ENCODE measurements around the gene LRPAP1. TPM values are rescaled to one million over a fixed set of nuclear protein-coding genes. Genes with fewer than 3 reads are reported as not detected.
"Not testable (repeated sequence)": the region's sequence is repeated elsewhere in the genome, so short reads cannot be mapped to it uniquely, and the experiment has no call there.

The LRPAP1 gene
- 125 and 134 TPM in 2 replicates for total RNA-seq
- long read RNA-seq, full-length matches to known transcripts = 448 of 465 reads
- long read RNA-seq, partial matches to known transcripts = 4 of 465 reads
- long read RNA-seq, other reads (novel, unspliced or antisense) = 13 of 465 reads

DNA sequence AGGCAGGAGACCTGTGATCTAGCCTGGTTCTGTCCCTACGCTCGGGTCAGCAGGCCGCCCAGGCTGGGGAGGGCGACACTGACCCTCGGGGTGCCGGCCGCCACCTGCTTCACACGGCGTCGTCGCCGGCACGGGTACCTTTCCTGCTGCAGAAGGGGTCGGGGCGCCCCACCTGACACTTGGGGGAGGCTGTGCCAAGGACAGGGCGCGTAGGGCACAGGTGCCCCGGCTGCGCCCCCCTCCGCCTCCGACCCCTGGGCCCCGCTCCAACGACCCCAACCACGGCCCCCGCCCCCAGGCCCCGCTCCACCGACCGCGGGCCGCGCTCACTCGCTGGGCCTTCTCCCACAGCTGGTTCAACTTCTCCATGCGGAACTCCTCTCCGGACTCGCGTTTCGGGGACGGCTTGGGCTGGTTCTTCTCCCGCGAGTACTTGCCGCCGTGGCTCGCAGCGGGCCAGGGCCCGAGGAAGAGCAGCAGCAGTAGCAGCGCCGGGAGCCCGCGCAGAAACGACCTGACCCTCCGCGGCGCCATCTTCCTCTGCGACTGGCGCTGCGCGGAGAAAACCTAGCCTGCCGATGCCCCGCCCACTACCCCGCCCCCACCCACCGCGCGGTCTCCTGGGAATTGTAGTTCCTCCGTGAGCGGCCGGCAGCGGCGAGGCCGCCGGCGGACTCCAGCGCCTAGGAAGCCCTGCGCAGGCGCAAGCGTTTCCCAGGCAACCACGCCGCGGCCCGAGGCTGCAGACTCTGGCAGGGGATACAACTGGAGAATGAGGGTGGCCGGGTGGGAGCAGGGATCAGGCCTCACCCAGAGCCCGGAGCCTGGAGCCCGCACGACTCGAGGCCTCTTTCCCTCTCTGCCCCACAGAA is at the start of gene LRPAP1:
Gene LRPAP1, minus strand, starts transcription at position 544 of the 872 bp plus-strand sequence. Its CDS starts 10 bp downstream, at position 534.
- TF ChIP-seq CTCF (IDR thresholded peaks at IDR 0.05; ENCODE audit: unreplicated experiment) = no peak
- H3K27me3 Mint-ChIP-seq = peaks cover 19% of the 10 kb centered on the region
- H3K4me3 Mint-ChIP-seq (ENCODE audit: low read depth) = peak within 1 kb of the TSS; percentile 100
- peak; percentile 95 for DNase-seq (ENCODE audit: low spot score, unreplicated experiment)
- H3K36me3 Mint-ChIP-seq (ENCODE audit: insufficient read depth) = peaks cover 5% of the 10 kb centered on the region
- peaks cover 15% of the 10 kb centered on the region for H3K4me1 Mint-ChIP-seq (ENCODE audit: low read depth)
- H3K27ac Mint-ChIP-seq = peak within 1 kb of the TSS; percentile 99
- peaks cover 5% of the 10 kb centered on the region for H3K9me3 Mint-ChIP-seq (ENCODE audit: low read depth)

DNA sequence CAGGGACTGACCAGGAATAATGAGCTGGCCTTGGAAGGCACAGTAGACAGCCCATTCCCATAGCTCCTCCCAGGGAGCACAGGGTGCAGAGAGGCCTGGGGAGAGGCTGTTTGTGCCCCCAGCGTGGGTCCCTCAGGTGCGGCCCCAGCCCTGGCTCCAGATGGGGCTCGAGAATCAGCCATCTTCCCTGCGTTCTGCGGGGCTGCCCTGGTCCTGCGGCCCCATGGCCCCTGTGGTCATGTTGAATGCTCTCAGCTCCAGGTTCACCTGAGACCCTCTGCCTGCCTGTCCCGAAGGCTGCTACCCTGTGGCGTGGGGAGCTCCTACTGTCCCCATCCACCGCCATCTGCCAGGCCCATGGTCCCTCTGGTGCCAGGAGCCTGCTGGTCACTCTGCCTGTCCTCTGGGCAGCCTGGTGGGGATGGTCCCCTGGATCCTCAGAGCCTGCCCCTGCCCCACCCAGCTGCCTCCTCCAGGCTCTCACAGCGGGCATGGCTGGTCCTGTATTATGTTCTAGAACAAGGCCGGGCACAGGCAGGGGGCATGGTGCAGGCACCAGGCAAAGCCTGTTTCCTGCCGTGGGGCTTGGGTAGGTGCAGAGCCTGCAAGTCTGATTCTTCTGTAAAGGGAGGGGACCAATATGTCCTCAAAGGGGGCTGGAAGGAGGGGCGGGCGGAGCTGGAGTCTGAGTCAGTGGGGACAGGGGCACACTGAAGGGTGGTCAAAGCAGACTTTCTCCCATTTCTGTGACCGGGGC is 49.3 kb upstream of the LRPAP1 start:
- not testable (repeated sequence) for H3K4me3 Mint-ChIP-seq (ENCODE audit: low read depth); H3K27ac Mint-ChIP-seq; DNase-seq (ENCODE audit: low spot score, unreplicated experiment); H3K9me3 Mint-ChIP-seq (ENCODE audit: low read depth); H3K36me3 Mint-ChIP-seq (ENCODE audit: insufficient read depth); H3K4me1 Mint-ChIP-seq (ENCODE audit: low read depth)
- peaks cover 23% of the 10 kb centered on the region for H3K27me3 Mint-ChIP-seq

DNA sequence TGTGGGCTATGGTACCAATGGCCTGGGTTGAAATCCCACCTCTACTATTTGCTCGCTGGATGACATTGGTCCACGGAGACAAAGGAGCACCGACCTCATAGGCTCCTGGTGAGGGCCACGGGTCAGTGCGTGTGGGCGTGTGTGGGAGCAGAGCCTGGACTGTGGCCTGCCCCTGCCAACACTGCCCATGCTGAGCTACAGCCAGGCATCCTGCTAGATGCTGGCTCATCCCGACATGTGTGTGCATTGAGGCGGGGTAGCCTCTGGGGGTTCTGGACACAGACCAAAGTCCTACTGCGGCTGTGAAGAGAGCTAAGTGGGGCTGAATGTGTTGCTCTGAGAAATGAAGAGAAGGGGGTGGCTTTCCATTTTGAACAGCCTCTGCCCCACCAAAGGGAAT is 48.6 kb upstream of the LRPAP1 start:
- H3K4me3 Mint-ChIP-seq (ENCODE audit: low read depth); H3K36me3 Mint-ChIP-seq (ENCODE audit: insufficient read depth); H3K27ac Mint-ChIP-seq; H3K4me1 Mint-ChIP-seq (ENCODE audit: low read depth); H3K9me3 Mint-ChIP-seq (ENCODE audit: low read depth); DNase-seq (ENCODE audit: low spot score, unreplicated experiment): not testable (repeated sequence)
- peaks cover 23% of the 10 kb centered on the region for H3K27me3 Mint-ChIP-seq

- not testable (repeated sequence) for DNase-seq (ENCODE audit: low spot score, unreplicated experiment); H3K4me1 Mint-ChIP-seq (ENCODE audit: low read depth); H3K27ac Mint-ChIP-seq; H3K9me3 Mint-ChIP-seq (ENCODE audit: low read depth); H3K4me3 Mint-ChIP-seq (ENCODE audit: low read depth); H3K36me3 Mint-ChIP-seq (ENCODE audit: insufficient read depth)
- peaks cover 29% of the 10 kb centered on the region for H3K27me3 Mint-ChIP-seq
Observed at GRCh38 chr4:3578527-3579144, 46.4 kb upstream of the LRPAP1 start.

- not testable (repeated sequence) for H3K27ac Mint-ChIP-seq; H3K4me3 Mint-ChIP-seq (ENCODE audit: low read depth); H3K9me3 Mint-ChIP-seq (ENCODE audit: low read depth); H3K36me3 Mint-ChIP-seq (ENCODE audit: insufficient read depth); H3K4me1 Mint-ChIP-seq (ENCODE audit: low read depth); DNase-seq (ENCODE audit: low spot score, unreplicated experiment)
- H3K27me3 Mint-ChIP-seq = peaks cover 26% of the 10 kb centered on the region
Observed at GRCh38 chr4:3578052-3578451, 45.8 kb upstream of the LRPAP1 start.

GRCh38 chr4:3577208-3577892 is 45.1 kb upstream of the LRPAP1 start:
- peaks cover 28% of the 10 kb centered on the region for H3K27me3 Mint-ChIP-seq
- not testable (repeated sequence) for H3K36me3 Mint-ChIP-seq (ENCODE audit: insufficient read depth); DNase-seq (ENCODE audit: low spot score, unreplicated experiment); H3K27ac Mint-ChIP-seq; H3K9me3 Mint-ChIP-seq (ENCODE audit: low read depth); H3K4me1 Mint-ChIP-seq (ENCODE audit: low read depth); H3K4me3 Mint-ChIP-seq (ENCODE audit: low read depth)

GRCh38 chr4:3576533-3577207 is 44.4 kb upstream of the LRPAP1 start:
- peaks cover 30% of the 10 kb centered on the region for H3K27me3 Mint-ChIP-seq
- not testable (repeated sequence) for H3K9me3 Mint-ChIP-seq (ENCODE audit: low read depth); H3K4me3 Mint-ChIP-seq (ENCODE audit: low read depth); H3K27ac Mint-ChIP-seq; H3K4me1 Mint-ChIP-seq (ENCODE audit: low read depth); H3K36me3 Mint-ChIP-seq (ENCODE audit: insufficient read depth); DNase-seq (ENCODE audit: low spot score, unreplicated experiment)

GRCh38 chr4:3575426-3576369 is 43.5 kb upstream of the LRPAP1 start:
- not testable (repeated sequence) for H3K36me3 Mint-ChIP-seq (ENCODE audit: insufficient read depth); DNase-seq (ENCODE audit: low spot score, unreplicated experiment)

GRCh38 chr4:3574865-3575264 is 42.6 kb upstream of the LRPAP1 start:
- not testable (repeated sequence) for H3K36me3 Mint-ChIP-seq (ENCODE audit: insufficient read depth); DNase-seq (ENCODE audit: low spot score, unreplicated experiment); H3K9me3 Mint-ChIP-seq (ENCODE audit: low read depth); H3K4me1 Mint-ChIP-seq (ENCODE audit: low read depth); H3K4me3 Mint-ChIP-seq (ENCODE audit: low read depth); H3K27ac Mint-ChIP-seq
- H3K27me3 Mint-ChIP-seq = peaks cover 27% of the 10 kb centered on the region

More at GRCh38 chr4:3575426-3576369, 43.5 kb upstream of the LRPAP1 start:
- not testable (repeated sequence) for H3K4me1 Mint-ChIP-seq (ENCODE audit: low read depth); H3K4me3 Mint-ChIP-seq (ENCODE audit: low read depth); H3K9me3 Mint-ChIP-seq (ENCODE audit: low read depth); H3K27ac Mint-ChIP-seq
- peaks cover 33% of the 10 kb centered on the region for H3K27me3 Mint-ChIP-seq

DNA sequence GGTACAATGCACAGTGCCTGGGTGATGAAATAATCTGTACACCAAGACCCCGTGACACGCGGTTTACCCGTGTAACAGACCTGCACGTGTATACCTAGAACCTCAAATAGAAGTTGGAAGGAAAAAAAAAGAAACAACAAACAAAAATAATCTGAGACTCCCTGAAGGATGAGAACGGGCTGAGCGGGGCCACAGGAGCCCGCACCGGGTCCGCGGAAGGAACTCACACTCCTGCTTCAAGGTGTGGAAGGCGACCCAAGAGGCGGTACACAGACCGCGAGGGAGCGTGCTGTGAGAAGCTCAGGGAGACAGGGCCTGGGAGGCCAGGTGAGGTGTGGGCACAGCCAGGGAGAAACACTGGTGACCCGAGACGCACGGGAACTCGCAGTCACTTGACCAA is 42.1 kb upstream of the LRPAP1 start:
- H3K4me1 Mint-ChIP-seq (ENCODE audit: low read depth); H3K27ac Mint-ChIP-seq: not testable (repeated sequence)
- peaks cover 24% of the 10 kb centered on the region for H3K27me3 Mint-ChIP-seq

More for the DNA sequence above, 42.1 kb upstream of the LRPAP1 start:
- not testable (repeated sequence) for H3K9me3 Mint-ChIP-seq (ENCODE audit: low read depth); H3K4me3 Mint-ChIP-seq (ENCODE audit: low read depth); H3K36me3 Mint-ChIP-seq (ENCODE audit: insufficient read depth); DNase-seq (ENCODE audit: low spot score, unreplicated experiment)

Measured in progenitor cell of endocrine pancreas (in vitro differentiated cells).